ENCODE measurements around the gene SKI. TPM values are rescaled to one million over a fixed set of nuclear protein-coding genes. Genes with fewer than 3 reads are reported as not detected.

SKI gene
- total and polyA plus RNA-seq, 2 of the 8 experiments (the other 6 are each of a cell fraction or from before 2014, with no cell fraction given): 8.3 to 87.6 TPM

DNA sequence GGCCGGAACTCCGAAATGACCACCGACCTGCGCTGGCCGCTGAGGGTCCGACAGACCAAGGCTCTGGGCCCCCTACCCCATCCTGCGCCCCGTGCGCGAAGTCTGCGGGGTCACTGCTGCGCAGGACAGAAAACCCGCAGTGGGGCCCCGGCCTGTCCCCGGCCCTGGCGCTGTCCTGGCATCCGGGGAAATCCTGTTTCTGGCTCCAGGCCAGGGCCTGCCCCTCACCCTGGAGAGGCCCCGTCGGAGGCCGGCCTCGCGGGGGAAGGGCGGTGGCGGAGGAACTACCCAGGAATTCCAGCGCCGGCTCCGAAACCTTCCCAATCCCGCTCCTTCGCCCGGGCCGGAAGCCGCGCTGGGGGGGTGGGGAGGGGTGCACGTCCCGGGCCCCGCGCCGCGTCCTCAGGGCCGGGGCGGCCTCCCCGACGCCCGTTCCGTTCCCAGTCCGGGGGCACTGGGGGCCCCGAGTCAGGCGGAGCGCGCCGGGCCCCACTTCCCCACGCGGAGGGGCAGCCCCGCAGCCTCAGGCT is 86.2 kb downstream of the SKI start (continued):
- TF ChIP-seq, protein P1, sequence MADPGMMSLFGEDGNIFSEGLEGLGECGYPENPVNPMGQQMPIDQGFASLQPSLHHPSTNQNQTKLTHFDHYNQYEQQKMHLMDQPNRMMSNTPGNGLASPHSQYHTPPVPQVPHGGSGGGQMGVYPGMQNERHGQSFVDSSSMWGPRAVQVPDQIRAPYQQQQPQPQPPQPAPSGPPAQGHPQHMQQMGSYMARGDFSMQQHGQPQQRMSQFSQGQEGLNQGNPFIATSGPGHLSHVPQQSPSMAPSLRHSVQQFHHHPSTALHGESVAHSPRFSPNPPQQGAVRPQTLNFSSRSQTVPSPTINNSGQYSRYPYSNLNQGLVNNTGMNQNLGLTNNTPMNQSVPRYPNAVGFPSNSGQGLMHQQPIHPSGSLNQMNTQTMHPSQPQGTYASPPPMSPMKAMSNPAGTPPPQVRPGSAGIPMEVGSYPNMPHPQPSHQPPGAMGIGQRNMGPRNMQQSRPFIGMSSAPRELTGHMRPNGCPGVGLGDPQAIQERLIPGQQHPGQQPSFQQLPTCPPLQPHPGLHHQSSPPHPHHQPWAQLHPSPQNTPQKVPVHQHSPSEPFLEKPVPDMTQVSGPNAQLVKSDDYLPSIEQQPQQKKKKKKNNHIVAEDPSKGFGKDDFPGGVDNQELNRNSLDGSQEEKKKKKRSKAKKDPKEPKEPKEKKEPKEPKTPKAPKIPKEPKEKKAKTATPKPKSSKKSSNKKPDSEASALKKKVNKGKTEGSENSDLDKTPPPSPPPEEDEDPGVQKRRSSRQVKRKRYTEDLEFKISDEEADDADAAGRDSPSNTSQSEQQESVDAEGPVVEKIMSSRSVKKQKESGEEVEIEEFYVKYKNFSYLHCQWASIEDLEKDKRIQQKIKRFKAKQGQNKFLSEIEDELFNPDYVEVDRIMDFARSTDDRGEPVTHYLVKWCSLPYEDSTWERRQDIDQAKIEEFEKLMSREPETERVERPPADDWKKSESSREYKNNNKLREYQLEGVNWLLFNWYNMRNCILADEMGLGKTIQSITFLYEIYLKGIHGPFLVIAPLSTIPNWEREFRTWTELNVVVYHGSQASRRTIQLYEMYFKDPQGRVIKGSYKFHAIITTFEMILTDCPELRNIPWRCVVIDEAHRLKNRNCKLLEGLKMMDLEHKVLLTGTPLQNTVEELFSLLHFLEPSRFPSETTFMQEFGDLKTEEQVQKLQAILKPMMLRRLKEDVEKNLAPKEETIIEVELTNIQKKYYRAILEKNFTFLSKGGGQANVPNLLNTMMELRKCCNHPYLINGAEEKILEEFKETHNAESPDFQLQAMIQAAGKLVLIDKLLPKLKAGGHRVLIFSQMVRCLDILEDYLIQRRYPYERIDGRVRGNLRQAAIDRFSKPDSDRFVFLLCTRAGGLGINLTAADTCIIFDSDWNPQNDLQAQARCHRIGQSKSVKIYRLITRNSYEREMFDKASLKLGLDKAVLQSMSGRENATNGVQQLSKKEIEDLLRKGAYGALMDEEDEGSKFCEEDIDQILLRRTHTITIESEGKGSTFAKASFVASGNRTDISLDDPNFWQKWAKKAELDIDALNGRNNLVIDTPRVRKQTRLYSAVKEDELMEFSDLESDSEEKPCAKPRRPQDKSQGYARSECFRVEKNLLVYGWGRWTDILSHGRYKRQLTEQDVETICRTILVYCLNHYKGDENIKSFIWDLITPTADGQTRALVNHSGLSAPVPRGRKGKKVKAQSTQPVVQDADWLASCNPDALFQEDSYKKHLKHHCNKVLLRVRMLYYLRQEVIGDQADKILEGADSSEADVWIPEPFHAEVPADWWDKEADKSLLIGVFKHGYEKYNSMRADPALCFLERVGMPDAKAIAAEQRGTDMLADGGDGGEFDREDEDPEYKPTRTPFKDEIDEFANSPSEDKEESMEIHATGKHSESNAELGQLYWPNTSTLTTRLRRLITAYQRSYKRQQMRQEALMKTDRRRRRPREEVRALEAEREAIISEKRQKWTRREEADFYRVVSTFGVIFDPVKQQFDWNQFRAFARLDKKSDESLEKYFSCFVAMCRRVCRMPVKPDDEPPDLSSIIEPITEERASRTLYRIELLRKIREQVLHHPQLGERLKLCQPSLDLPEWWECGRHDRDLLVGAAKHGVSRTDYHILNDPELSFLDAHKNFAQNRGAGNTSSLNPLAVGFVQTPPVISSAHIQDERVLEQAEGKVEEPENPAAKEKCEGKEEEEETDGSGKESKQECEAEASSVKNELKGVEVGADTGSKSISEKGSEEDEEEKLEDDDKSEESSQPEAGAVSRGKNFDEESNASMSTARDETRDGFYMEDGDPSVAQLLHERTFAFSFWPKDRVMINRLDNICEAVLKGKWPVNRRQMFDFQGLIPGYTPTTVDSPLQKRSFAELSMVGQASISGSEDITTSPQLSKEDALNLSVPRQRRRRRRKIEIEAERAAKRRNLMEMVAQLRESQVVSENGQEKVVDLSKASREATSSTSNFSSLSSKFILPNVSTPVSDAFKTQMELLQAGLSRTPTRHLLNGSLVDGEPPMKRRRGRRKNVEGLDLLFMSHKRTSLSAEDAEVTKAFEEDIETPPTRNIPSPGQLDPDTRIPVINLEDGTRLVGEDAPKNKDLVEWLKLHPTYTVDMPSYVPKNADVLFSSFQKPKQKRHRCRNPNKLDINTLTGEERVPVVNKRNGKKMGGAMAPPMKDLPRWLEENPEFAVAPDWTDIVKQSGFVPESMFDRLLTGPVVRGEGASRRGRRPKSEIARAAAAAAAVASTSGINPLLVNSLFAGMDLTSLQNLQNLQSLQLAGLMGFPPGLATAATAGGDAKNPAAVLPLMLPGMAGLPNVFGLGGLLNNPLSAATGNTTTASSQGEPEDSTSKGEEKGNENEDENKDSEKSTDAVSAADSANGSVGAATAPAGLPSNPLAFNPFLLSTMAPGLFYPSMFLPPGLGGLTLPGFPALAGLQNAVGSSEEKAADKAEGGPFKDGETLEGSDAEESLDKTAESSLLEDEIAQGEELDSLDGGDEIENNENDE (IDR thresholded peaks at IDR 0.05; ENCODE audit: insufficient replicate concordance, low read length): no peak
- TF ChIP-seq HDAC2 (IDR thresholded peaks at IDR 0.05; ENCODE audit: borderline replicate concordance in 1 of 2, low read depth in 2 of 2, low read length in 2 of 2) (no peak), GABPA (IDR thresholded peaks at IDR 0.05; ENCODE audit: borderline replicate concordance, insufficient read depth, low read length) (peak; percentile 78), CBX8 (IDR thresholded peaks at IDR 0.05; ENCODE audit: borderline replicate concordance, low read depth, low read length) (no peak), NANOG (IDR thresholded peaks at IDR 0.05; ENCODE audit: insufficient read depth, low read depth, low read length, poor library complexity, severe bottlenecking) (no peak), SUZ12 (IDR thresholded peaks at IDR 0.05; ENCODE audit: low read length) (no peak), KDM4A (IDR thresholded peaks at IDR 0.05; ENCODE audit: low read depth, low read length, severe bottlenecking) (peak; percentile 39), CTBP2 (IDR thresholded peaks at IDR 0.05; ENCODE audit: borderline replicate concordance, insufficient read depth, insufficient read length, low read length) (no peak), SIN3A (conservative IDR thresholded peaks at IDR 0.05 in 1 of 2, IDR thresholded peaks at IDR 0.05 in 1 of 2; ENCODE audit: low read depth in 1 of 2, low read length in 2 of 2) (no peak; a peak in 1 of 4 replicates)

Data from H1 (cell line).